OCI-LY3 (cell line): ENCODE data around the gene FCHO1.

Experiments
- EZH2phosphoT487 ChIP-seq: fragments of 200-600 bp; shearing (Covaris generic); IDR thresholded peaks from 2 replicates; pipeline ENCODE4 v1.6.1; 2018; ENCODE audit warnings: antibody characterized with exemption, mixed run types, low read depth
- TF ChIP-seq, protein P1 (sequence below): fragments of 200-600, 300-600 bp; sonication (generic); IDR thresholded peaks from 2 replicates; pipeline ENCODE4 v1.5.1; 2014; ENCODE audit warnings: antibody characterized with exemption, low read length, low read depth

DNA sequence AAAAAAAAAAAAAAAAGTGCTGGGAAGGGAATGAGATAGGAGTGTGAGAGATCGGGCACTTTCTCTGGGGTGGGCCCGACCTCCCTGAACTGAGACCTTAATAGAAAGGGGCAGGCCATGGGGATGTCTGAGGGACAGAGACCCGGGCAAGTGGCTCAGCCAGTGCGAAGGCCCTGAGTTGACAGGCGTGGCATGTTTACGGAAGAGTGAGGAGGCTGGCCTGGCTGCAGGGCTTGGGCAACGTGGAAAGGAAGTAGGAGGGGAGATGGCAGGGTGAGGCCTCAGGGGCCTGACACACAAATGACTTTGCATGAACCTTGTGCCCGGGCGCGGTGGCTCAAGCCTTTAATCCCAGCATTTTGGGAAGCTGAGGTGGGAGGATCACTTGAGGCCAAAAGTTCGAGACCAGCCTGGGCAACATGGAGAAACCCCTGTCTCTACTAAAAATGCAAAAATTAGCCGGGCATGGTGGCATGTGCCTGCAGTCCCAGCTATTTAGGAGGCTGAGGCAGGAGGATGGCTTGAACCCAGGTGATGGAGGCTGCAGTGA is 13.9 kb downstream of the FCHO1 start:
- TF ChIP-seq, protein P1, sequence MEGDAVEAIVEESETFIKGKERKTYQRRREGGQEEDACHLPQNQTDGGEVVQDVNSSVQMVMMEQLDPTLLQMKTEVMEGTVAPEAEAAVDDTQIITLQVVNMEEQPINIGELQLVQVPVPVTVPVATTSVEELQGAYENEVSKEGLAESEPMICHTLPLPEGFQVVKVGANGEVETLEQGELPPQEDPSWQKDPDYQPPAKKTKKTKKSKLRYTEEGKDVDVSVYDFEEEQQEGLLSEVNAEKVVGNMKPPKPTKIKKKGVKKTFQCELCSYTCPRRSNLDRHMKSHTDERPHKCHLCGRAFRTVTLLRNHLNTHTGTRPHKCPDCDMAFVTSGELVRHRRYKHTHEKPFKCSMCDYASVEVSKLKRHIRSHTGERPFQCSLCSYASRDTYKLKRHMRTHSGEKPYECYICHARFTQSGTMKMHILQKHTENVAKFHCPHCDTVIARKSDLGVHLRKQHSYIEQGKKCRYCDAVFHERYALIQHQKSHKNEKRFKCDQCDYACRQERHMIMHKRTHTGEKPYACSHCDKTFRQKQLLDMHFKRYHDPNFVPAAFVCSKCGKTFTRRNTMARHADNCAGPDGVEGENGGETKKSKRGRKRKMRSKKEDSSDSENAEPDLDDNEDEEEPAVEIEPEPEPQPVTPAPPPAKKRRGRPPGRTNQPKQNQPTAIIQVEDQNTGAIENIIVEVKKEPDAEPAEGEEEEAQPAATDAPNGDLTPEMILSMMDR: no peak
- TF ChIP-seq EZH2phosphoT487: no peak
